ENCODE data around the gene UGGT1. TPM values are rescaled to one million over a fixed set of nuclear protein-coding genes. Genes with fewer than 3 reads are reported as not detected.

Gene UGGT1
- total and polyA plus RNA-seq, 4 donors = 6.7 to 74.7 (median 32.4) TPM

GRCh38 chr2:128219891-128220290 lies 128.9 kb downstream of the UGGT1 start:
- WGBS = 90% methylated on average over 8 of the region's 8 CpGs
- Histone ChIP-seq H3K36me3 (ENCODE audit: control insufficient read depth in 4 of 4, insufficient read depth in 3 of 4, low read depth in 1 of 4, low read length in 3 of 4) (no peaks in the 10 kb centered on the region), H3K27me3 (ENCODE audit: control insufficient read depth in 4 of 4, insufficient read depth in 4 of 4, low read length in 3 of 4) (no peaks in the 10 kb centered on the region), H3K4me1 (ENCODE audit: control insufficient read depth in 4 of 4, insufficient read depth in 4 of 4, low read length in 3 of 4) (no peaks in the 10 kb centered on the region), H3K27ac (ENCODE audit: low read depth in 1 of 2, low read length in 2 of 2) (no peak overlapping the region), H3K9ac (ENCODE audit: low read depth in 1 of 2, low read length in 2 of 2) (no peak overlapping the region), H3K4me3 (ENCODE audit: low read depth in 1 of 3, low read length in 3 of 3) (no peak overlapping the region), H3K9me3 (ENCODE audit: control insufficient read depth in 4 of 4, low read length in 3 of 4) (no peaks in the 10 kb centered on the region)
- TF ChIP-seq FOXA1 (IDR thresholded peaks at IDR 0.05) = no peak
- no peak for TF ChIP-seq FOXA2 (IDR thresholded peaks at IDR 0.05)
- TF ChIP-seq EGR1 (IDR thresholded peaks at IDR 0.05; ENCODE audit: low read depth in 2 of 2) = no peak
- TF ChIP-seq TAF1 (conservative IDR thresholded peaks at IDR 0.05) = no peak
- TF ChIP-seq YY1 (IDR thresholded peaks at IDR 0.05) = no peak
- TF ChIP-seq HNF4G (IDR thresholded peaks at IDR 0.05) = no peak
- TF ChIP-seq NR2F2 (IDR thresholded peaks at IDR 0.05) = no peak
- TF ChIP-seq GABPA (IDR thresholded peaks at IDR 0.05 in 1 of 2, conservative IDR thresholded peaks at IDR 0.05 in 1 of 2) = no peak
- TF ChIP-seq, protein P1, sequence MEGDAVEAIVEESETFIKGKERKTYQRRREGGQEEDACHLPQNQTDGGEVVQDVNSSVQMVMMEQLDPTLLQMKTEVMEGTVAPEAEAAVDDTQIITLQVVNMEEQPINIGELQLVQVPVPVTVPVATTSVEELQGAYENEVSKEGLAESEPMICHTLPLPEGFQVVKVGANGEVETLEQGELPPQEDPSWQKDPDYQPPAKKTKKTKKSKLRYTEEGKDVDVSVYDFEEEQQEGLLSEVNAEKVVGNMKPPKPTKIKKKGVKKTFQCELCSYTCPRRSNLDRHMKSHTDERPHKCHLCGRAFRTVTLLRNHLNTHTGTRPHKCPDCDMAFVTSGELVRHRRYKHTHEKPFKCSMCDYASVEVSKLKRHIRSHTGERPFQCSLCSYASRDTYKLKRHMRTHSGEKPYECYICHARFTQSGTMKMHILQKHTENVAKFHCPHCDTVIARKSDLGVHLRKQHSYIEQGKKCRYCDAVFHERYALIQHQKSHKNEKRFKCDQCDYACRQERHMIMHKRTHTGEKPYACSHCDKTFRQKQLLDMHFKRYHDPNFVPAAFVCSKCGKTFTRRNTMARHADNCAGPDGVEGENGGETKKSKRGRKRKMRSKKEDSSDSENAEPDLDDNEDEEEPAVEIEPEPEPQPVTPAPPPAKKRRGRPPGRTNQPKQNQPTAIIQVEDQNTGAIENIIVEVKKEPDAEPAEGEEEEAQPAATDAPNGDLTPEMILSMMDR (IDR thresholded peaks at IDR 0.05; ENCODE audit: low read depth, low read length, missing input control) = no peak
- TF ChIP-seq REST (IDR thresholded peaks at IDR 0.05) = no peak
- no peak for TF ChIP-seq RAD21 (IDR thresholded peaks at IDR 0.05)
- no peak for TF ChIP-seq ATF3 (IDR thresholded peaks at IDR 0.05)
- no peak for TF ChIP-seq HNF4A (conservative IDR thresholded peaks at IDR 0.05)
- DNase-seq (ENCODE audit: low spot score) = no peak

GRCh38 chr2:128227862-128228261 lies 136.9 kb downstream of the UGGT1 start:
- Histone ChIP-seq H3K9ac (ENCODE audit: low read depth in 1 of 2, low read length in 2 of 2) (no peak overlapping the region), H3K36me3 (ENCODE audit: control insufficient read depth in 4 of 4, insufficient read depth in 3 of 4, low read depth in 1 of 4, low read length in 3 of 4) (no peaks in the 10 kb centered on the region), H3K4me3 (ENCODE audit: low read depth in 1 of 3, low read length in 3 of 3) (no peak overlapping the region), H3K9me3 (ENCODE audit: control insufficient read depth in 4 of 4, low read length in 3 of 4) (no peaks in the 10 kb centered on the region), H3K27me3 (ENCODE audit: control insufficient read depth in 4 of 4, insufficient read depth in 4 of 4, low read length in 3 of 4) (no peaks in the 10 kb centered on the region), H3K27ac (ENCODE audit: low read depth in 1 of 2, low read length in 2 of 2) (no peak overlapping the region), H3K4me1 (ENCODE audit: control insufficient read depth in 4 of 4, insufficient read depth in 4 of 4, low read length in 3 of 4) (peaks cover 0 to 4% (median 1%) of the 10 kb centered on the region in 4 donors)
- no peak for DNase-seq (ENCODE audit: low spot score)
- 100% methylated on average over 1 of the region's 1 CpG for WGBS
- no peak for TF ChIP-seq MAX (IDR thresholded peaks at IDR 0.05)
- TF ChIP-seq HNF4A (conservative IDR thresholded peaks at IDR 0.05) = no peak
- no peak for TF ChIP-seq REST (IDR thresholded peaks at IDR 0.05)
- TF ChIP-seq GABPA (IDR thresholded peaks at IDR 0.05 in 1 of 2, conservative IDR thresholded peaks at IDR 0.05 in 1 of 2) = no peak
- TF ChIP-seq, protein P1 (IDR thresholded peaks at IDR 0.05; ENCODE audit: low read depth, low read length, missing input control) = no peak
- TF ChIP-seq TAF1 (conservative IDR thresholded peaks at IDR 0.05) = no peak
- TF ChIP-seq FOXA1 (IDR thresholded peaks at IDR 0.05) = no peak

Data from liver (tissue), 9 donors.